K562 (cell line): Measurements from ENCODE around the gene NTN4. TPM values are rescaled to one million over a fixed set of nuclear protein-coding genes. Genes with fewer than 3 reads are reported as not detected.

Experiments used
- ATAC-seq: fragments of 200-7000 bp; cut with Tn5 transposase; 3 replicates; pipeline ENCODE4 v1.9.1; 2020; ENCODE audit warnings: moderate library complexity
- BruUV-seq: library from RNA; stranded (reverse); fragments of 400-500 nt; replicated peaks from 2 replicates; lab custom pipeline; 2021; lab: Mats Ljungman, UMichigan
- CTCF ChIA-PET: fragments of 300-600 bp; formaldehyde crosslinking; extraction: SDS; loops from one replicate; lab custom pipeline; 2021; ENCODE audit warnings: low intra/inter-chr PET ratio; lab: Yijun Ruan, JAX
- POLR2A ChIA-PET: fragments of 300-600, 350-650 bp; sonication (Branson Sonifier 250); formaldehyde crosslinking; extraction: SDS; loops from one replicate; lab custom pipeline; 2021; ENCODE audit warnings: antibody characterized with exemption, inconsistent platforms; lab: Yijun Ruan, JAX
- DNase-seq, 4 experiments: peaks; one replicate each; pipeline versions ENCODE4 v3.0.0 to v3.0.0-alpha.2; 2011 to 2018; ENCODE audit warnings: low spot score in 3 of 4, mixed read lengths in 3 of 4; ENCODE audit errors: extremely low read depth in 1 of 4
- FAIRE-seq: peaks from 2 replicates; lab custom pipeline; 2011; peaks lifted over from hg19 to GRCh38; lab: Jason Lieb, UNC
- H2AFZ ChIP-seq: 2 replicates; pipeline ENCODE4 v1.6.0; 2011; ENCODE audit warnings: low read depth, low read length, control low read depth, inconsistent platforms
- H3K27ac ChIP-seq: fragments of 200-600 bp; 3 replicates; pipeline ENCODE4 v1.8.0; 2011; ENCODE audit warnings: low read depth, mild to moderate bottlenecking, control low read depth, inconsistent platforms, low read length, moderate library complexity, mixed read lengths; ENCODE audit errors: extremely low read depth
- H3K27me3 ChIP-seq, 2 experiments: fragments of 300-600 bp in 1 of 2; 2 replicates in 1 of 2; 3 replicates in 1 of 2; pipeline versions ENCODE4 v1.6.0 to v1.8.0; 2011; ENCODE audit warnings: inconsistent platforms in 2 of 2, low read length in 2 of 2, mild to moderate bottlenecking in 1 of 2, mixed read lengths in 1 of 2, moderate library complexity in 1 of 2; ENCODE audit not compliant: control insufficient read depth in 2 of 2, insufficient read depth in 2 of 2
- H3K36me3 ChIP-seq: fragments of 300-600 bp; 3 replicates; pipeline ENCODE4 v1.8.0; 2011; ENCODE audit warnings: mild to moderate bottlenecking, low read length, inconsistent platforms; ENCODE audit not compliant: control insufficient read depth, insufficient read depth
- H3K4me1 ChIP-seq, 2 experiments: fragments of 200-600 bp in 1 of 2; replicated peaks in 1 of 2; 2 replicates in 1 of 2; 3 replicates in 1 of 2; pipeline versions ENCODE4 v1.5.1 to v1.8.0; 2011; ENCODE audit warnings: inconsistent platforms in 2 of 2, low read length in 2 of 2, mild to moderate bottlenecking in 1 of 2, mixed read lengths in 1 of 2, moderate library complexity in 1 of 2; ENCODE audit not compliant: control insufficient read depth in 2 of 2, insufficient read depth in 2 of 2
- H3K4me2 ChIP-seq: 2 replicates; pipeline ENCODE4 v1.6.1; 2011; ENCODE audit warnings: low read length, control low read depth, inconsistent platforms, mixed read lengths; ENCODE audit not compliant: insufficient read depth
- H3K4me3 ChIP-seq: fragments of 200-600 bp; sonication (generic), shearing (Covaris generic); 2 replicates; pipeline ENCODE4 v1.5.1; 2016; ENCODE audit warnings: control low read depth, inconsistent platforms
- H3K79me2 ChIP-seq: fragments of 200-600 bp; 3 replicates; pipeline ENCODE4 v1.8.0; 2011; ENCODE audit warnings: low read length, inconsistent platforms; ENCODE audit not compliant: control insufficient read depth, insufficient read depth
- H3K9ac ChIP-seq, 2 experiments: 2 replicates each; pipeline versions ENCODE4 v1.6.0 to v1.6.1; 2011; ENCODE audit warnings: low read depth in 2 of 2, low read length in 2 of 2, control low read depth in 1 of 2, inconsistent platforms in 1 of 2, mild to moderate bottlenecking in 1 of 2, mixed read lengths in 1 of 2; ENCODE audit not compliant: insufficient read depth in 1 of 2
- H3K9me1 ChIP-seq: one replicate; pipeline ENCODE4 v1.6.0; 2011; ENCODE audit warnings: inconsistent platforms, mild to moderate bottlenecking, low read length, moderate library complexity; ENCODE audit not compliant: control insufficient read depth, insufficient read depth
- H3K9me3 ChIP-seq: replicated peaks from 2 replicates; pipeline ENCODE4 v1.5.1; 2011; ENCODE audit warnings: low read depth, low read length, inconsistent platforms; ENCODE audit not compliant: control insufficient read depth, insufficient read depth
- H4K20me1 ChIP-seq: replicated peaks from 2 replicates; pipeline ENCODE4 v1.6.1; 2011; ENCODE audit warnings: low read length, inconsistent platforms, mixed read lengths; ENCODE audit not compliant: control insufficient read depth, insufficient read depth
- AFF4 ChIP-seq: sonication (generic); formaldehyde crosslinking; IDR thresholded peaks from 2 replicates; pipeline ENCODE4 v1.8.0; 2023; ENCODE audit warnings: mild to moderate bottlenecking, missing genetic modification reagents
- BRD4 ChIP-seq: fragments of 200-600 bp; sonication (generic); IDR thresholded peaks from 2 replicates; pipeline ENCODE4 v1.6.1; 2017; ENCODE audit warnings: inconsistent platforms
- CC2D1A ChIP-seq: fragments of 450-650 bp; IDR thresholded peaks from 2 replicates; pipeline ENCODE4 v1.6.1; 2017; ENCODE audit warnings: mild to moderate bottlenecking
- E2F3 ChIP-seq: fragments of 250-450 bp; sonication (Bioruptor Pico); IDR thresholded peaks from 2 replicates; pipeline ENCODE4 v1.4.0; 2020; ENCODE audit warnings: mild to moderate bottlenecking
- FUS ChIP-seq: fragments of 200-400 bp; formaldehyde crosslinking; optimal IDR thresholded peaks from 2 replicates; pipeline ENCODE3; 2017; ENCODE audit warnings: low read depth, low read length
- GTF2A2 ChIP-seq: IDR thresholded peaks from 2 replicates; pipeline ENCODE4 v1.6.1; 2016; ENCODE audit warnings: mild to moderate bottlenecking, missing genetic modification characterization, missing compliant biosample characterization
- JUN ChIP-seq, 2 experiments: sonication (generic) in 1 of 2; formaldehyde crosslinking in 1 of 2; IDR thresholded peaks; 2 replicates each; pipeline versions ENCODE4 v1.6.1 to v1.8.0; 2012 to 2022; ENCODE audit warnings: borderline replicate concordance in 2 of 2, mild to moderate bottlenecking in 2 of 2, improper control_type of control experiment in 1 of 2, low read depth in 1 of 2, low read length in 1 of 2, missing genetic modification reagents in 1 of 2
- KLF6 ChIP-seq: fragments of 250-450 bp; sonication (Bioruptor Pico); IDR thresholded peaks from 2 replicates; pipeline ENCODE4 v1.4.0; 2020; ENCODE audit warnings: mild to moderate bottlenecking, moderate library complexity, borderline replicate concordance
- PHTF2 ChIP-seq: fragments of 250-450 bp; sonication (Bioruptor Pico); IDR thresholded peaks from 2 replicates; pipeline ENCODE4 v1.5.0; 2021; ENCODE audit warnings: mild to moderate bottlenecking
- POU5F1 ChIP-seq: fragments of 150-350 bp; IDR thresholded peaks from 2 replicates; pipeline ENCODE4 v1.6.1; 2014; ENCODE audit warnings: borderline replicate concordance, low read length, low read depth, mild to moderate bottlenecking; ENCODE audit not compliant: partially characterized antibody
- SMARCB1 ChIP-seq: IDR thresholded peaks from 2 replicates; pipeline ENCODE4 v1.6.1; 2011; ENCODE audit warnings: improper control_type of control experiment, low read depth; ENCODE audit not compliant: insufficient read length
- TCF15 ChIP-seq: fragments of 250-450 bp; sonication (Bioruptor Pico); IDR thresholded peaks from 2 replicates; pipeline ENCODE4 v1.8.0; 2022; ENCODE audit warnings: moderate library complexity, mild to moderate bottlenecking, inconsistent platforms
- ZFP1 ChIP-seq: fragments of 450-650 bp; formaldehyde crosslinking; IDR thresholded peaks from 2 replicates; pipeline ENCODE4 v1.4.0; 2020; ENCODE audit warnings: mild to moderate bottlenecking, mixed read lengths
- ZNF431 ChIP-seq: sonication (generic); formaldehyde crosslinking; IDR thresholded peaks from 2 replicates; pipeline ENCODE4 v1.8.0; 2022; ENCODE audit warnings: mild to moderate bottlenecking, missing genetic modification reagents
- ZNF778 ChIP-seq: fragments of 450-650 bp; formaldehyde crosslinking; IDR thresholded peaks from 2 replicates; pipeline ENCODE4 v1.4.0; 2020; ENCODE audit warnings: mild to moderate bottlenecking, moderate library complexity
- WGBS: fragments of 100-300 bp; shearing (Covaris generic); methylation state at CpG from one replicate; pipeline ENCODE4 v1.1.6; 2016; ENCODE audit warnings: low coverage, mixed read lengths; ENCODE audit not compliant: insufficient coverage; ENCODE audit errors: missing lambda C conversion rate; 5-methylcytosine and 5-hydroxymethylcytosine counted together
- in situ Hi-C: fragments of 300-500 bp; cut with MboI; formaldehyde crosslinking; loops from 4 replicates; pipeline ENCODE4 v1.15.0; 2018; ENCODE audit warnings: inconsistent platforms, mixed read lengths
- intact Hi-C: fragments of 100-400 bp; cut with micrococcal nuclease; formaldehyde crosslinking; loops from 2 replicates; pipeline ENCODE4 v1.14.2; 2022
- polyA plus RNA-seq, 8 experiments: library from polyadenylated mRNA; depleted of rRNA in 4 of 8; stranded (reverse) in 5 of 8; unstranded in 3 of 8; fragments of >200 nt; fragmentation: Nextera tagmentation in 2 of 8; fragmentation: Illumina TruSeq in 1 of 8; extraction: Ambion mirVana in 2 of 8; extraction: Trizol in 1 of 8; gene quantifications; 2 replicates each; pipeline versions ENCODE4 v1.2.1 to v1.2.3, GENCODE V29; 2011 to 2014; ENCODE audit warnings: inconsistent platforms in 1 of 8, missing spikeins in 1 of 8
- total RNA-seq, 7 experiments: library from RNA; depleted of rRNA in 6 of 7; stranded (reverse); fragments of >200 nt in 6 of 7; fragmentation: Illumina TruSeq in 2 of 7; extraction: Trizol in 2 of 7; gene quantifications; 2 replicates each; pipeline versions ENCODE4 v1.2.1 to v1.2.3, GENCODE V29; 2011 to 2021; ENCODE audit warnings: low replicate concordance in 1 of 7

Gene NTN4
- total and polyA plus RNA-seq, 9 of the 15 experiments (the other 6 are each of a cell fraction or from before 2014, with no cell fraction given): 0.13 TPM; not detected in 8

GRCh38 chr12:95710386-95710785 lies 80.2 kb downstream of the NTN4 start:
- Histone ChIP-seq H3K9ac (no peak overlapping the region), H3K9me1 (no peaks in the 10 kb centered on the region), H3K27ac (no peak overlapping the region), H3K27me3 (no peaks in the 10 kb centered on the region), H3K4me1 (no peaks in the 10 kb centered on the region), H3K79me2 (no peaks in the 10 kb centered on the region), H2AFZ (no peak overlapping the region), H4K20me1 (no peaks in the 10 kb centered on the region), H3K4me3 (no peak overlapping the region), H3K36me3 (no peaks in the 10 kb centered on the region), H3K4me2 (no peak overlapping the region), H3K9me3 (no peaks in the 10 kb centered on the region)
- in situ Hi-C loops: no loop called here
- intact Hi-C loops: no loop called here
- BruUV-seq: no TSS peak
- 2% methylated on average over 8 of the region's 8 CpGs for WGBS
- FAIRE-seq (no peak), ATAC-seq (no peak), DNase-seq (no peak)
- ChIA-PET POLR2A (no interaction called here), CTCF (no interaction called here)
- TF ChIP-seq GTF2A2 (tag): no peak
- TF ChIP-seq KLF6 (CRISPR knock-in tag): no peak
- TF ChIP-seq AFF4 (CRISPR knock-in tag): no peak
- no peak for TF ChIP-seq ZFP1
- no peak for TF ChIP-seq JUN (IDR thresholded peaks at IDR 0.05; ENCODE audit: borderline replicate concordance, low read depth, low read length)
- TF ChIP-seq JUN (CRISPR knock-in tag; IDR thresholded peaks at IDR 0.05; ENCODE audit: borderline replicate concordance): no peak
- TF ChIP-seq BRD4: no peak
- TF ChIP-seq SMARCB1: no peak
- no peak for TF ChIP-seq PHTF2 (CRISPR knock-in tag)
- no peak for TF ChIP-seq POU5F1
- no peak for TF ChIP-seq ZNF431 (CRISPR knock-in tag)
- TF ChIP-seq ZNF778: no peak
- no peak for TF ChIP-seq E2F3 (CRISPR knock-in tag)
- TF ChIP-seq TCF15 (CRISPR knock-in tag): no peak
- no peak for TF ChIP-seq FUS
- no peak for TF ChIP-seq CC2D1A
